Measurements from ENCODE around the gene NPC1.

GRCh38 chr18:23596183-23596582, 9.9 kb upstream of the NPC1 start:
- TF ChIP-seq CTCF (IDR thresholded peaks at IDR 0.05) = no peak
- no peak for TF ChIP-seq RCOR1 (IDR thresholded peaks at IDR 0.05; ENCODE audit: low read depth, low read length)
- TF ChIP-seq EHMT2 (IDR thresholded peaks at IDR 0.05; ENCODE audit: low read depth) = no peak
- TF ChIP-seq E2F6 (IDR thresholded peaks at IDR 0.05; ENCODE audit: borderline replicate concordance, low read depth) = no peak
- no peak for TF ChIP-seq EP300 (IDR thresholded peaks at IDR 0.05)

Measured in A549 (cell line).